HCT116 (cell line): ENCODE measurements around the gene HS6ST3.

Experiments used
- CEBPB ChIP-seq: IDR thresholded peaks from 2 replicates; pipeline ENCODE4 v1.6.1; 2012; ENCODE audit warnings: low read depth
- EGR1 ChIP-seq: IDR thresholded peaks from 2 replicates; pipeline ENCODE4 v1.6.1; 2012; ENCODE audit warnings: low read depth
- ELF1 ChIP-seq: IDR thresholded peaks from 2 replicates; pipeline ENCODE4 v1.6.1; 2012; ENCODE audit warnings: low read depth, borderline replicate concordance
- EZH2 ChIP-seq: fragments of 200-600 bp; sonication (generic); IDR thresholded peaks from 2 replicates; pipeline ENCODE4 v1.6.1; 2017; ENCODE audit warnings: antibody characterized with exemption, mixed run types
- POLR2A ChIP-seq: IDR thresholded peaks from 2 replicates; pipeline ENCODE4 v1.7.0; 2011; ENCODE audit warnings: borderline replicate concordance; ENCODE audit not compliant: insufficient read depth, insufficient read length; ENCODE audit errors: extremely low read depth
- POLR2AphosphoS5 ChIP-seq: IDR thresholded peaks from 2 replicates; pipeline ENCODE4 v1.6.1; 2011; ENCODE audit warnings: mild to moderate bottlenecking, low read depth, low read length, moderate library complexity
- RAD21 ChIP-seq: IDR thresholded peaks from 2 replicates; pipeline ENCODE4 v1.6.1; 2012; ENCODE audit warnings: low read depth, mild to moderate bottlenecking
- YY1 ChIP-seq: IDR thresholded peaks from 2 replicates; pipeline ENCODE4 v1.6.1; 2011; ENCODE audit warnings: low read length, low read depth, moderate library complexity, mild to moderate bottlenecking; ENCODE audit not compliant: insufficient replicate concordance; ENCODE audit errors: extremely low read depth
- ZFX ChIP-seq: fragments of 450-650 bp; IDR thresholded peaks from 2 replicates; pipeline ENCODE4 v1.6.1; 2017
- ZNF274 ChIP-seq: fragments of 200-500 bp; sonication (Bioruptor generic); IDR thresholded peaks from 2 replicates; pipeline ENCODE4 v1.6.1; 2014; ENCODE audit warnings: mild to moderate bottlenecking, low read depth, low read length, inconsistent platforms
- TF ChIP-seq, protein P1 (sequence below), 3 experiments: fragments of 200-600 bp in 1 of 3; sonication (generic) in 1 of 3; IDR thresholded peaks in 2 of 3; conservative IDR thresholded peaks in 1 of 3; 2 replicates each; pipeline ENCODE4 v1.5.1; 2012 to 2017; ENCODE audit warnings: low read depth in 2 of 3, low read length in 2 of 3, antibody characterized with exemption in 1 of 3, borderline replicate concordance in 1 of 3, control low read depth in 1 of 3, mild to moderate bottlenecking in 1 of 3, mixed read lengths in 1 of 3, mixed run types in 1 of 3, moderate library complexity in 1 of 3; ENCODE audit not compliant: insufficient read depth in 1 of 3
- TF ChIP-seq, protein P2 (sequence below): IDR thresholded peaks from 2 replicates; pipeline ENCODE4 v1.6.1; 2011; ENCODE audit warnings: mild to moderate bottlenecking, low read length, moderate library complexity; ENCODE audit not compliant: insufficient replicate concordance; ENCODE audit errors: extremely low read depth
- TF ChIP-seq, protein P3 (sequence below): IDR thresholded peaks from 2 replicates; pipeline ENCODE4 v1.6.1; 2012

DNA sequence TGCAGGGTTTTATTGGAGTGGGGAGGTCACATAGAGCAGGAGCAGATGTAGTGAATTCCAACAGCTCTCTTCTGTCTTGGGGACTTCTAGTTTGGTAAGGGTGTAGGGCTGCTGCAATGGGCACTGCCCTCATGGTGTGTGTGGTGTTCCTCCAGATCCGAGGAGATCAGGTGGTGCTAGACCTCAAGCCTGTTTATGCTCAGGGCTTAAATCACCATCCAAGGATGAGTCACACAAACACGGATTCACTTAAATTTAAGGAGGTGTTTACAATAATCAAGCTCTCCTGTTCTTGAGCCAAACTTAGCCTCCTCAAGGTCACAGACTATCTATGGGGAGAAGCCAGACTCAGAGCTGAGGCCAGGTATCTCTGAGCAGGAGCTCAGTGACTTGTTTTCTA is 23.0 kb downstream of the HS6ST3 start:
- TF ChIP-seq EZH2 (no peak), CEBPB (no peak), POLR2A (no peak), YY1 (no peak), POLR2AphosphoS5 (no peak), RAD21 (no peak), EGR1 (no peak), ZNF274 (no peak), ZFX (no peak), ELF1 (no peak)
- TF ChIP-seq, protein P1, sequence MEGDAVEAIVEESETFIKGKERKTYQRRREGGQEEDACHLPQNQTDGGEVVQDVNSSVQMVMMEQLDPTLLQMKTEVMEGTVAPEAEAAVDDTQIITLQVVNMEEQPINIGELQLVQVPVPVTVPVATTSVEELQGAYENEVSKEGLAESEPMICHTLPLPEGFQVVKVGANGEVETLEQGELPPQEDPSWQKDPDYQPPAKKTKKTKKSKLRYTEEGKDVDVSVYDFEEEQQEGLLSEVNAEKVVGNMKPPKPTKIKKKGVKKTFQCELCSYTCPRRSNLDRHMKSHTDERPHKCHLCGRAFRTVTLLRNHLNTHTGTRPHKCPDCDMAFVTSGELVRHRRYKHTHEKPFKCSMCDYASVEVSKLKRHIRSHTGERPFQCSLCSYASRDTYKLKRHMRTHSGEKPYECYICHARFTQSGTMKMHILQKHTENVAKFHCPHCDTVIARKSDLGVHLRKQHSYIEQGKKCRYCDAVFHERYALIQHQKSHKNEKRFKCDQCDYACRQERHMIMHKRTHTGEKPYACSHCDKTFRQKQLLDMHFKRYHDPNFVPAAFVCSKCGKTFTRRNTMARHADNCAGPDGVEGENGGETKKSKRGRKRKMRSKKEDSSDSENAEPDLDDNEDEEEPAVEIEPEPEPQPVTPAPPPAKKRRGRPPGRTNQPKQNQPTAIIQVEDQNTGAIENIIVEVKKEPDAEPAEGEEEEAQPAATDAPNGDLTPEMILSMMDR (IDR thresholded peaks at IDR 0.05 in 2 of 3, conservative IDR thresholded peaks at IDR 0.05 in 1 of 3; ENCODE audit: borderline replicate concordance in 1 of 3, insufficient read depth in 1 of 3, low read depth in 2 of 3, low read length in 2 of 3) = no peak
- TF ChIP-seq, protein P2, sequence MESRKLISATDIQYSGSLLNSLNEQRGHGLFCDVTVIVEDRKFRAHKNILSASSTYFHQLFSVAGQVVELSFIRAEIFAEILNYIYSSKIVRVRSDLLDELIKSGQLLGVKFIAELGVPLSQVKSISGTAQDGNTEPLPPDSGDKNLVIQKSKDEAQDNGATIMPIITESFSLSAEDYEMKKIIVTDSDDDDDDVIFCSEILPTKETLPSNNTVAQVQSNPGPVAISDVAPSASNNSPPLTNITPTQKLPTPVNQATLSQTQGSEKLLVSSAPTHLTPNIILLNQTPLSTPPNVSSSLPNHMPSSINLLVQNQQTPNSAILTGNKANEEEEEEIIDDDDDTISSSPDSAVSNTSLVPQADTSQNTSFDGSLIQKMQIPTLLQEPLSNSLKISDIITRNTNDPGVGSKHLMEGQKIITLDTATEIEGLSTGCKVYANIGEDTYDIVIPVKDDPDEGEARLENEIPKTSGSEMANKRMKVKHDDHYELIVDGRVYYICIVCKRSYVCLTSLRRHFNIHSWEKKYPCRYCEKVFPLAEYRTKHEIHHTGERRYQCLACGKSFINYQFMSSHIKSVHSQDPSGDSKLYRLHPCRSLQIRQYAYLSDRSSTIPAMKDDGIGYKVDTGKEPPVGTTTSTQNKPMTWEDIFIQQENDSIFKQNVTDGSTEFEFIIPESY = no peak
- TF ChIP-seq, protein P3, sequence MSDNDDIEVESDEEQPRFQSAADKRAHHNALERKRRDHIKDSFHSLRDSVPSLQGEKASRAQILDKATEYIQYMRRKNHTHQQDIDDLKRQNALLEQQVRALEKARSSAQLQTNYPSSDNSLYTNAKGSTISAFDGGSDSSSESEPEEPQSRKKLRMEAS = no peak
